ENCODE data around the gene EYA3.

DNA sequence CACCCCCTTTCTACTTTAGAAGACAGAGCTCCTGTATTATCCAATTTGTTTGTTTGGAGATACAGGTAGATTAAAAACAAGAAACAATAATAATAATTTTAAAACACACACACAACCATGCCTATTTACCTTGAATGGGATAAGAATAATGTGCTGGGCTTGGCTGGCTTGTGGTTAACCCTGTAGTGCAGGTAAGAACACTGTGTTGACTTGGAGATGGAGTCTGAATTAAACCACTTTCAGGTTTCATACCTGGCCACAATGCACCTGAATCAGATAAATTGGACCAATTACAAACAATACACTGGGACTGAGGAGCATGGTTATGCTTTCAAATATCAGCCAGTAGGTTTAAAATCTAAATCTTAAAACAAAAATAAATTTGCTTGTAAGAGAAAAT, 60.8 kb downstream of the EYA3 start:
- TF ChIP-seq, protein P1, sequence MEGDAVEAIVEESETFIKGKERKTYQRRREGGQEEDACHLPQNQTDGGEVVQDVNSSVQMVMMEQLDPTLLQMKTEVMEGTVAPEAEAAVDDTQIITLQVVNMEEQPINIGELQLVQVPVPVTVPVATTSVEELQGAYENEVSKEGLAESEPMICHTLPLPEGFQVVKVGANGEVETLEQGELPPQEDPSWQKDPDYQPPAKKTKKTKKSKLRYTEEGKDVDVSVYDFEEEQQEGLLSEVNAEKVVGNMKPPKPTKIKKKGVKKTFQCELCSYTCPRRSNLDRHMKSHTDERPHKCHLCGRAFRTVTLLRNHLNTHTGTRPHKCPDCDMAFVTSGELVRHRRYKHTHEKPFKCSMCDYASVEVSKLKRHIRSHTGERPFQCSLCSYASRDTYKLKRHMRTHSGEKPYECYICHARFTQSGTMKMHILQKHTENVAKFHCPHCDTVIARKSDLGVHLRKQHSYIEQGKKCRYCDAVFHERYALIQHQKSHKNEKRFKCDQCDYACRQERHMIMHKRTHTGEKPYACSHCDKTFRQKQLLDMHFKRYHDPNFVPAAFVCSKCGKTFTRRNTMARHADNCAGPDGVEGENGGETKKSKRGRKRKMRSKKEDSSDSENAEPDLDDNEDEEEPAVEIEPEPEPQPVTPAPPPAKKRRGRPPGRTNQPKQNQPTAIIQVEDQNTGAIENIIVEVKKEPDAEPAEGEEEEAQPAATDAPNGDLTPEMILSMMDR (IDR thresholded peaks at IDR 0.05): no peak
- no peak for TF ChIP-seq POLR2A (IDR thresholded peaks at IDR 0.05)
